ENCODE data around the gene FAM184A. TPM values are rescaled to one million over a fixed set of nuclear protein-coding genes. Genes with fewer than 3 reads are reported as not detected.

FAM184A gene
- total and polyA plus RNA-seq, 2 experiments from 2014 or later, result 0.25 TPM; not detected in 1

GRCh38 chr6:118918329-118918725, 160.1 kb downstream of the FAM184A start:
- H3K4me3 ChIP-seq, result no peak overlapping the region
- H3K27me3 ChIP-seq (replicated peaks; ENCODE audit: insufficient read depth), result no peaks in the 10 kb centered on the region
- H3K4me2 ChIP-seq (ENCODE audit: unreplicated experiment), result no peak overlapping the region
- no peak overlapping the region for H3K9ac ChIP-seq
- in situ Hi-C loops (cut with MboI), result no loop called here
- peaks cover 19% of the 10 kb centered on the region; the same call in 1 of the 2 replicates for H3K36me3 ChIP-seq (ENCODE audit: low read depth)
- WGBS, 2 experiments (ENCODE audit: low coverage in 1 of 2, low lambda C conversion rate in 2 of 2, missing lambda C conversion rate in 2 of 2), result 85 to 86% methylated on average over 2 of the region's 2 CpGs
- H3K79me2 ChIP-seq (ENCODE audit: insufficient read depth), result no peaks in the 10 kb centered on the region
- no peaks in the 10 kb centered on the region for H3K9me2 ChIP-seq (ENCODE audit: insufficient read depth)
- H3K9me3 ChIP-seq (ENCODE audit: low read depth), result no peaks in the 10 kb centered on the region
- TF ChIP-seq EZH2 (IDR thresholded peaks at IDR 0.05; ENCODE audit: insufficient read depth, poor library complexity, severe bottlenecking), result no peak
- no peak for DNase-seq
- no peak overlapping the region for H2AFZ ChIP-seq
- no peaks in the 10 kb centered on the region for H3K4me1 ChIP-seq (ENCODE audit: insufficient read depth)
- peaks cover 18% of the 10 kb centered on the region for H3F3A ChIP-seq (ENCODE audit: insufficient read depth)
- H4K20me1 ChIP-seq (ENCODE audit: insufficient read depth), result no peaks in the 10 kb centered on the region
- H3K27ac ChIP-seq, result no peak overlapping the region

GRCh38 chr6:118917546-118918328, 160.7 kb downstream of the FAM184A start:
- Histone ChIP-seq H3K36me3 (ENCODE audit: low read depth) (peaks cover 19% of the 10 kb centered on the region; the same call in 1 of the 2 replicates), H3F3A (ENCODE audit: insufficient read depth) (peaks cover 18% of the 10 kb centered on the region), H3K9me3 (ENCODE audit: low read depth) (no peaks in the 10 kb centered on the region), H3K9ac (no peak overlapping the region), H3K79me2 (ENCODE audit: insufficient read depth) (no peaks in the 10 kb centered on the region), H3K9me2 (ENCODE audit: insufficient read depth) (no peaks in the 10 kb centered on the region), H4K20me1 (ENCODE audit: insufficient read depth) (no peaks in the 10 kb centered on the region), H3K4me1 (ENCODE audit: insufficient read depth) (no peaks in the 10 kb centered on the region), H3K4me2 (ENCODE audit: unreplicated experiment) (no peak overlapping the region), H3K27ac (no peak overlapping the region), H3K27me3 (replicated peaks; ENCODE audit: insufficient read depth) (no peaks in the 10 kb centered on the region), H2AFZ (no peak overlapping the region), H3K4me3 (no peak overlapping the region)
- no peak for TF ChIP-seq EZH2 (IDR thresholded peaks at IDR 0.05; ENCODE audit: insufficient read depth, poor library complexity, severe bottlenecking)
- in situ Hi-C loops (cut with MboI), result no loop called here
- 97 to 99% methylated on average over 5 of the region's 5 CpGs for WGBS, 2 experiments (ENCODE audit: low coverage in 1 of 2, low lambda C conversion rate in 2 of 2, missing lambda C conversion rate in 2 of 2)
- DNase-seq, result peak; percentile 35

- no peak overlapping the region for H3K4me3 ChIP-seq
- no peaks in the 10 kb centered on the region for H3K27me3 ChIP-seq (replicated peaks; ENCODE audit: insufficient read depth)
- no peaks in the 10 kb centered on the region for H3K9me3 ChIP-seq (ENCODE audit: low read depth)
- peaks cover 18% of the 10 kb centered on the region for H3F3A ChIP-seq (ENCODE audit: insufficient read depth)
- no peak overlapping the region for H3K27ac ChIP-seq
- H3K9ac ChIP-seq, result no peak overlapping the region
- H3K36me3 ChIP-seq (ENCODE audit: low read depth), result peaks cover 32% of the 10 kb centered on the region
- no peak for DNase-seq
- no peak overlapping the region for H2AFZ ChIP-seq
- H4K20me1 ChIP-seq (ENCODE audit: insufficient read depth), result no peaks in the 10 kb centered on the region
- H3K4me1 ChIP-seq (ENCODE audit: insufficient read depth), result no peaks in the 10 kb centered on the region
- TF ChIP-seq EZH2phosphoT487 (IDR thresholded peaks at IDR 0.05; ENCODE audit: insufficient read depth, low read depth) (no peak), EZH2 (IDR thresholded peaks at IDR 0.05; ENCODE audit: insufficient read depth, poor library complexity, severe bottlenecking) (no peak)
- in situ Hi-C loops (cut with MboI), result no loop called here
- H3K79me2 ChIP-seq (ENCODE audit: insufficient read depth), result no peaks in the 10 kb centered on the region
- no peak overlapping the region for H3K4me2 ChIP-seq (ENCODE audit: unreplicated experiment)
- no peaks in the 10 kb centered on the region for H3K9me2 ChIP-seq (ENCODE audit: insufficient read depth)
Observed at GRCh38 chr6:118914598-118914997, 163.9 kb downstream of the FAM184A start.

DNA sequence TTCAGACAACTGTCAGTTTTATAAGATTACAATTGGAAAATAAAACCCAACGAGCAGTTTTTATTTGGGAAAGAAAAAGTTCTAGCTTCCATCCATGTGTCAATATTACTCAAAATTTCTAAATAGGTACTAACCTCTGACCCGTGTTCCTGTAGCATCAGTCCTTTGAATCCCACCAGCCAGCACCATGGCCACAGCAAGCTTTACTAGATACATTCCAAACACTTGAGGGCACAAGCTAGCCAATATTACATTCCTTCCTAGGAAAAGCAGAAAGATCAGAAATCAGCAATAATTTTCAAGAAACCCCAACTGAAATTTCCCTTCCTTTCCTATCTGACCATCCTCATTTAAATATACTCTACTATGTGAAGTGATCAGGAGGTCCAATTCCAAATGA, 165.3 kb downstream of the FAM184A start:
- Histone ChIP-seq H3K4me2 (ENCODE audit: unreplicated experiment) (no peak overlapping the region), H3K79me2 (ENCODE audit: insufficient read depth) (no peaks in the 10 kb centered on the region), H3K9me2 (ENCODE audit: insufficient read depth) (no peaks in the 10 kb centered on the region), H3K9me3 (ENCODE audit: low read depth) (no peaks in the 10 kb centered on the region), H2AFZ (no peak overlapping the region), H3K27ac (no peak overlapping the region), H4K20me1 (ENCODE audit: insufficient read depth) (no peaks in the 10 kb centered on the region), H3K4me1 (ENCODE audit: insufficient read depth) (0 out of 2 replicates have a peak, but pooled peaks cover 5% of the 10 kb centered on the region), H3F3A (ENCODE audit: insufficient read depth) (peaks cover 11% of the 10 kb centered on the region), H3K9ac (no peak overlapping the region), H3K4me3 (no peak overlapping the region), H3K27me3 (replicated peaks; ENCODE audit: insufficient read depth) (no peaks in the 10 kb centered on the region), H3K36me3 (ENCODE audit: low read depth) (peaks cover 38% of the 10 kb centered on the region)
- 54 to 56% methylated on average over 2 of the region's 2 CpGs for WGBS, 2 experiments (ENCODE audit: low coverage in 1 of 2, low lambda C conversion rate in 2 of 2, missing lambda C conversion rate in 2 of 2)
- in situ Hi-C loops (cut with MboI), result no loop called here
- TF ChIP-seq EZH2phosphoT487 (IDR thresholded peaks at IDR 0.05; ENCODE audit: insufficient read depth, low read depth), result no peak
- no peak for TF ChIP-seq EZH2 (IDR thresholded peaks at IDR 0.05; ENCODE audit: insufficient read depth, poor library complexity, severe bottlenecking)
- DNase-seq, result no peak

All from GM23248 (cell line).